WI38 (cell line): ENCODE data around the gene HMG20A.

Experiments
- H3K4me3 ChIP-seq: 2 replicates; pipeline ENCODE4 v1.5.1; 2011; ENCODE audit warnings: low read depth, mild to moderate bottlenecking, control low read depth, low read length
- CTCF ChIP-seq: IDR thresholded peaks from 2 replicates; pipeline ENCODE4 v1.5.1; 2012; ENCODE audit warnings: low read depth, mild to moderate bottlenecking, control low read depth, low read length

HMG20A gene

GRCh38 chr15:77419836-77420609 lies 665 bp upstream of the HMG20A start, which contains the start of gene PEAK1:
TSS of gene PEAK1 (minus strand) at chr15:77420104. CDS start at chr15:77181926, 238,178 bp downstream.
- no peak for TF ChIP-seq CTCF

GRCh38 chr15:77421370-77421700 lies 647 bp downstream of the HMG20A start:
- H3K4me3 ChIP-seq, result peak overlapping the region; percentile 89

More at GRCh38 chr15:77419836-77420609, 665 bp upstream of the HMG20A start, which contains the start of gene PEAK1:
- H3K4me3 ChIP-seq, result peak within 1 kb of the TSS; percentile 92

GRCh38 chr15:77425104-77425503 lies 4.4 kb downstream of the HMG20A start:
- TF ChIP-seq CTCF, result no peak
- H3K4me3 ChIP-seq, result no peak overlapping the region

More at GRCh38 chr15:77421370-77421700, 647 bp downstream of the HMG20A start:
- TF ChIP-seq CTCF, result no peak

GRCh38 chr15:77426377-77426776 lies 5.7 kb downstream of the HMG20A start:
- no peak for TF ChIP-seq CTCF
- H3K4me3 ChIP-seq, result no peak overlapping the region

- no peak for TF ChIP-seq CTCF
- no peak overlapping the region for H3K4me3 ChIP-seq
Observed at GRCh38 chr15:77426871-77427270, 6.2 kb downstream of the HMG20A start.

GRCh38 chr15:77430213-77430612 lies 9.5 kb downstream of the HMG20A start:
- H3K4me3 ChIP-seq, result no peak overlapping the region
- no peak for TF ChIP-seq CTCF

GRCh38 chr15:77430652-77431051 lies 10.0 kb downstream of the HMG20A start:
- TF ChIP-seq CTCF, result no peak
- H3K4me3 ChIP-seq, result no peak overlapping the region
